GM12878 (cell line): ENCODE measurements around the gene MTFP1.

Experiments used
- CTCF ChIP-seq, 3 experiments: IDR thresholded peaks in 2 of 3; conservative IDR thresholded peaks in 1 of 3; 2 replicates each; pipeline ENCODE4 v1.5.1; 2011; ENCODE audit warnings: low read depth in 3 of 3, low read length in 3 of 3, mild to moderate bottlenecking in 3 of 3, control low read depth in 2 of 3, moderate library complexity in 2 of 3, inconsistent platforms in 1 of 3, mixed read lengths in 1 of 3; ENCODE audit not compliant: control insufficient read depth in 2 of 3, insufficient read depth in 1 of 3; ENCODE audit errors: extremely low read depth in 1 of 3
- TARDBP ChIP-seq: IDR thresholded peaks from 2 replicates; pipeline ENCODE4 v1.6.1; 2016; ENCODE audit warnings: borderline replicate concordance

GRCh38 chr22:30381264-30381663 lies 44.3 kb upstream of the MTFP1 start:
- TF ChIP-seq TARDBP (no peak), CTCF (IDR thresholded peaks at IDR 0.05 in 2 of 3, conservative IDR thresholded peaks at IDR 0.05 in 1 of 3; ENCODE audit: control insufficient read depth in 2 of 3, extremely low read depth in 1 of 3, insufficient read depth in 1 of 3, low read depth in 3 of 3, low read length in 3 of 3) (no peak)
